Muscle of leg (tissue), 11 donors: ENCODE measurements around the gene THOC6. TPM values are rescaled to one million over a fixed set of nuclear protein-coding genes. Genes with fewer than 3 reads are reported as not detected.

Source experiments
- DNase-seq: peaks from one replicate; pipeline ENCODE4 v3.0.0; 2013
- H3K27ac ChIP-seq: one replicate; pipeline ENCODE4 v1.5.1; 2013; ENCODE audit warnings: mild to moderate bottlenecking, low read length, control low read depth
- H3K27me3 ChIP-seq: one replicate; pipeline ENCODE4 v1.6.1; 2013; ENCODE audit warnings: low read length; ENCODE audit not compliant: control insufficient read depth, insufficient read depth
- H3K36me3 ChIP-seq: one replicate; pipeline ENCODE4 v1.6.1; 2013; ENCODE audit warnings: low read length; ENCODE audit not compliant: control insufficient read depth, insufficient read depth
- H3K4me1 ChIP-seq: one replicate; pipeline ENCODE4 v1.6.1; 2013; ENCODE audit warnings: low read length; ENCODE audit not compliant: control insufficient read depth, insufficient read depth
- H3K4me3 ChIP-seq: one replicate; pipeline ENCODE4 v1.5.1; 2013; ENCODE audit warnings: low read length, control low read depth
- H3K9me3 ChIP-seq: replicated peaks from 2 replicates; pipeline ENCODE4 v1.6.1; 2013; ENCODE audit warnings: low read depth, low read length; ENCODE audit not compliant: control insufficient read depth
- WGBS: methylation state at CpG from one replicate; pipeline ENCODE4 v1.1.5; 2013; ENCODE audit warnings: missing lambda C conversion rate; ENCODE audit not compliant: insufficient coverage; 5-methylcytosine and 5-hydroxymethylcytosine counted together
- polyA plus RNA-seq, 8 donors: library from polyadenylated mRNA; unstranded; fragments of 120-200 nt; gene quantifications; one replicate each; pipeline versions ENCODE4 v1.2.1 to v1.2.3, GENCODE V29; 2013; ENCODE audit warnings: inconsistent platforms in 1 of 8, low replicate concordance in 1 of 8; ENCODE audit not compliant: insufficient read length in 8 of 8, insufficient read depth in 1 of 8
- total RNA-seq: library from RNA; stranded (reverse); fragments of 120-200 nt; gene quantifications from one replicate; pipeline ENCODE4 v1.2.4, GENCODE V29; 2013

Gene THOC6
- total and polyA plus RNA-seq, 9 donors = 15.0 to 25.5 (median 21.7) TPM

DNA sequence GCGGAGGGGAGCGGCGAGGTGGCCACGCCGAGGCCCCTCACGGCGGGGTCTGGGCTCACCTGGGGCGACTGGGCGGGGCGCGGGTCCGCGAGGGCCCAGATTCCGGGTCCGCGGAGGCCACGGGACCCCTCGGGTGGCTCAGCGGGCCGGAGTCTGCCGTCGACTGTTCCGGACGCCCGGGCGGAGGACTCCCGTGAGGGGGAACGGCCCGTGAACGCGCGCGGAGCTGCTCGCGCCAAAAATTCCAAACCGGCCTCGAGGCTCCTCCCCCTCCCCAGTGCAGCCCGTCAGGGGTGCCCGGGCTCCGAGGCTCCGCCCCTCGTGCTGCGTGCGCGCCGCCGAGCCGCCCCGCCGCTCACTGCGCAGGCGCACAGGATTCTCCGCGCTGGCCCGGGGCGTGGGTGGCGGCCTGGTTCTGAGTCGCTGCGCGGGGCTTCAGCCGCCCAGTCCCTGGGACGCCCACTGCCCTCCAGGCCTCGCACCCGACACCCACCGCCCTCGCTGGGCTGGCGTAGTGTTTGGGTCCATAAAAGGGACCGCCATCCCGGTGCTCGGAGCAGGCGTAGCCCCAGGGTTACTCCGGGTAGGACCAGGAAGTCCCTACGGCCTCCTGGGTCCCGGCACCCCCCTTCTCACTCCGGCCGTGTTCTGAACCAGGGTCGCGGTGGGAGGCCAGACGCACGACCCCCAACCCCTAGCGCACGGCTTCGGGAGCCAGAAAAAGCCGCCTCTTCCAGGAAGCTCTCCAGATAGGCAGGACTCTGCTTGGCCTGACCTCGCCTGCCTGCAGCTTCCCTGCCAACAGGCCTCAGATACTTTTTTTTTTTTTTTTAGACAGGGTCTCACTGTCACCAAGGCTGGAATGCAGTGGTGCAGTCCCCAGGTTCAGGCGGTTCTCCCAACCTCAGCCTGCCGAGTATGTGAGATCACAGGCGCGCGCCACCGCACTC is 43.3 kb upstream of the THOC6 start, which contains the start of gene PKMYT1:
TSS of gene PKMYT1 (minus strand) at position 220 of the 950 bp plus-strand sequence. CDS start 789 bp downstream, outside the sequence.
- Histone ChIP-seq H3K27me3 (peaks cover 3% of the 10 kb centered on the region), H3K27ac (peak within 1 kb of the TSS; percentile 60), H3K9me3 (no peaks in the 10 kb centered on the region), H3K4me1 (peaks cover 37% of the 10 kb centered on the region), H3K36me3 (peaks cover 7% of the 10 kb centered on the region), H3K4me3 (peak within 1 kb of the TSS; percentile 74)
- WGBS = 5% methylated on average over 91 of the region's 91 CpGs
- peak; percentile 96 for DNase-seq

DNA sequence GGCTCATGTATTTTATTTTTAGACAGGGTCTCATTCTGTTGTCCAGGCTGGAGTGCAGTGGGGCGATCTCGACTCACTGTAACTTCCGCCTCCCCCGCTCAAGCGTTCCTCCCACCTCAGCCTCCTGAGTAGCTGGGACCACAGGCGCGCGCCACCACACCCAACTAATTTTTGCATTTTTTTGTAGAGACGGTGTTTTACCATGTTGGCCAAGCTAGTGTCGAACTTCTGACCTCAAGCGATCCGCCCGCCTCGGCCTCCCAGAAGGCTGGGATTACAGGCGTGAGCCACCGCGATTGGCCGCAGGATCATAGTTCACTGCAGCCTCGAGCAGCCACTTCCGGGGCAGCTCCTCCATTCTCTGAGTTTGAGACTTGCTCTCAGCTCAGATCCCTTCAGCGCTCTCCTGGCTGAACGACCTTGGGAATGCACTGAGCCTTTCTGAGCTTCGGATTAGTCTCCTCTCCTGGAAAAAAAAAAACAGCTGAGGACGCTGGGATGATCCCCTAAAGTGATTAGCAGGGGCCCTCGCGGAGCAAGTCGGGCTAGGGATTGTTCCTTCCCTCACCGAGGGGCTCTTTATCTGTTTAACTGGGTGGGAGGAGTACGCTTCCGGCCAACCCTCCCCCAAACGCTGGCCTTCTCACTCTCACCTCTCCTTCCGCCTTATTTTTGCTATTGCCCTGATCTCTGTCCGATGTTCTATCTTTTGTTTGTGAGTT is 42.5 kb upstream of the THOC6 start:
- no peak for DNase-seq
- peaks cover 46% of the 10 kb centered on the region for H3K4me1 ChIP-seq
- WGBS = 26% methylated on average over 19 of the region's 33 CpGs
- no peaks in the 10 kb centered on the region for H3K36me3 ChIP-seq
- peaks cover 3% of the 10 kb centered on the region for H3K27me3 ChIP-seq
- H3K9me3 ChIP-seq = no peaks in the 10 kb centered on the region
- H3K27ac ChIP-seq = no peak overlapping the region
- no peak overlapping the region for H3K4me3 ChIP-seq

DNA sequence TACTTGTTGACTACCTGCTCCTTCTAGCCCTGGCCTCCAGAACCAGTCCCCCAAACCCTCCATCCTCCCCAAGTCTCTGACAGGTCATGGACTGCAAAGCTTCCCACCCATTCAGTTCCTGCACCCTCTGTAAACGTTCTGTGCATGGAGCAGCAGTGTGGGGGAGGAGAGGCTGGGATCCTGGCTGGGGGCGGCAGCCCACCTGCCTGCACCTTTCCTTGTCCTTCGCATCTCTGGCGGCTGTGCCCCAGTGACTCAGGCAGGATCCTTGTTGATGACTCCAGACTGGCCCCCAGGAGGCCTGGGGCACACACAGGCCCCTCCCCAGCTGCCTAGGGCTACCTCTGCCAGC is 42.0 kb upstream of the THOC6 start:
- peaks cover 51% of the 10 kb centered on the region for H3K4me1 ChIP-seq
- H3K27ac ChIP-seq = no peak overlapping the region
- H3K36me3 ChIP-seq = no peaks in the 10 kb centered on the region
- no peaks in the 10 kb centered on the region for H3K9me3 ChIP-seq
- H3K27me3 ChIP-seq = peaks cover 3% of the 10 kb centered on the region
- WGBS = 54% methylated on average over 3 of the region's 4 CpGs
- no peak for DNase-seq
- H3K4me3 ChIP-seq = no peak overlapping the region

DNA sequence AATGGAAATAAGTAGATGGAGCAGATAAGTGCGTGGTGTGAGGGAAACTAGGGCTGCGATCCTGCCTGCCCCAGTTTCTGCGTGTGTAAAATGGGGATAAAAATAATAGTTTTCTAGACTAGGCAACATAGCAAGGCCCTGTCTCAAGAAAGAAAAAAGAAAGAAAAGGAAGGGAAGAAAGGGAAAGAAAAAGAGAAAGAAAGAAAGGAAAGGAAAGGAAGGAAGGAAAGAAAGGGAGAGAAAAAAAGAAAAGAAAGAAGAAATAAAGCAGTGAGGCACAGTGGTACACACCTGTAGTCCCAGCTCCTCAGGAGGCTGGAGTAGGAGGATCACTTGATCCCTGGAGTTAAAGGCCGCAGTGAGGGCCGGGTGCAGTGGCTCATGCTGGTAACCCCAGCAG is 41.4 kb upstream of the THOC6 start:
- no peaks in the 10 kb centered on the region for H3K9me3 ChIP-seq
- WGBS = 73% methylated on average over 5 of the region's 5 CpGs
- no peak overlapping the region for H3K4me3 ChIP-seq
- H3K27me3 ChIP-seq = peaks cover 3% of the 10 kb centered on the region
- no peaks in the 10 kb centered on the region for H3K36me3 ChIP-seq
- no peak for DNase-seq
- H3K27ac ChIP-seq = no peak overlapping the region
- H3K4me1 ChIP-seq = peaks cover 56% of the 10 kb centered on the region

DNA sequence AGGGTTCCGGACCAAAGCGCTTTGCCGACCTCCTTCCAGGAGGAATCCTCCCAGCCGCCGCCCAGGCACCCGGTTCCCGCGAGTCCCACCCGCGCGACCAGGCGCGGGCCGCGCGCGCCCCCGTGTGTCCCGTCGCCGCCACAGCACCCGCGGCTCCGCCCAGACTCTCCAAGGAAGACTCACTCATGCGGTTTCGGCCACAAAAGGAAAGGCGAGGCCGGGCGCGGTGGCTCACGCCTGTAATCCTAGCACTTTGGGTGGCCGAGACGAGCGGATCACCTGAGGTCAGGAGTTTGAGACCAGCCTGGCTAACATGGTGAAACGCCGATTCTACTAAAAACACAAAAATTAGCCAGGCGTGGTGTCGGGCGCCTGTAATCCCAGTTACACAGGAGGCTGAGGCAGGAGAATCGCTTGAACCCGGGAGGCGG is 40.1 kb upstream of the THOC6 start:
- H3K4me1 ChIP-seq = peaks cover 69% of the 10 kb centered on the region
- WGBS = 10% methylated on average over 42 of the region's 42 CpGs

DNA sequence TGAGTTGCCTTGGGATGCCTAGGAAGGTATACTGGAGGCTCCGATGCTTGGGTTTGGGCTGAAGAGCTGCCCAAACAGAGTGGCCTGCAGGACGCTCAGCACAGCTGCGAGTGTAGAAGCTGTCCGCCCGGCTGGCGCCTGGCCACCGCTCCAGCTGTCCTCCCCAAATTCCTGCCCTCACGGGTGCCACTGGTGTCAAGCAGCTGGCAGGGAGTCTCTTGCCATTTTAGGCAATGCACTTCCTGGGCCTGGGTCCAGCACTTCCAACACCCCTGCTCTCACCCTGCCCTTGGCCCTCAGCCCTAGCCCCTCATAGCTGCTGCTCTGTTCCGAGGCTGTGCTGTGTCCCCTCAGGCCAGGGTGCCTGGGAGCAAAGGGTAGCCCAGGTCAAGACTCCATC is 38.4 kb upstream of the THOC6 start:
- H3K4me1 ChIP-seq = peaks cover 70% of the 10 kb centered on the region
- H3K27me3 ChIP-seq = peaks cover 14% of the 10 kb centered on the region
- WGBS = 64% methylated on average over 9 of the region's 9 CpGs
- H3K27ac ChIP-seq = peak overlapping the region; percentile 87
- H3K36me3 ChIP-seq = no peaks in the 10 kb centered on the region
- DNase-seq = peak; percentile 91
- H3K4me3 ChIP-seq = no peak overlapping the region
- H3K9me3 ChIP-seq = no peaks in the 10 kb centered on the region

More for the DNA sequence above, 40.1 kb upstream of the THOC6 start:
- H3K4me3 ChIP-seq = peak overlapping the region; percentile 14
- peaks cover 3% of the 10 kb centered on the region for H3K27me3 ChIP-seq
- H3K9me3 ChIP-seq = no peaks in the 10 kb centered on the region
- peak; percentile 78 for DNase-seq
- no peak overlapping the region for H3K27ac ChIP-seq
- no peaks in the 10 kb centered on the region for H3K36me3 ChIP-seq

DNA sequence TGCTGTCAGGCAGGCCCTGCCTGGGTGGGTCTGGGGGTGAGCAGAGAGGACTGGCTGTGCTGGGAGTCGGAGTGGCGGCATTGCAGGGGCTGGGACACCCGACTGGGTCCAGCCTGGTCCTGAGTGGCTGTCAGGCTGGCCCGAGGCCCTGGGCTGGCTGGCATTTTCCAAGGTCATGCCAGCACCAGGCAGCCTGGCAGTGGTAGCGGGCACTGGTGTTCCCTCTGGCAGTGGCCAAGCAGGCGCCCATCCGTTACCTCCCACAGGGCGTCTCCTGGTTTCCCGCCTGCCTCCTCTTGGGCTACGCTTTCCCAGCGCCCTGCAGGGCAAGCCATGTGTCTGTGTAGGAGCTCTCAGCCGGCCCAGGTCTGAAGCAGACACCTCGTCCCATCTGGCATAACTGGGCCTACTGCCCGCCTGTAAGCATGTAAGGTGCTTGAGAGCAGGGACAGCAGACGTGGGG is 37.9 kb upstream of the THOC6 start:
- peaks cover 17% of the 10 kb centered on the region for H3K27me3 ChIP-seq
- no peaks in the 10 kb centered on the region for H3K36me3 ChIP-seq
- peaks cover 66% of the 10 kb centered on the region for H3K4me1 ChIP-seq
- no peaks in the 10 kb centered on the region for H3K9me3 ChIP-seq
- DNase-seq = no peak
- H3K27ac ChIP-seq = peak overlapping the region; percentile 87
- H3K4me3 ChIP-seq = no peak overlapping the region
- 77% methylated on average over 15 of the region's 15 CpGs for WGBS

DNA sequence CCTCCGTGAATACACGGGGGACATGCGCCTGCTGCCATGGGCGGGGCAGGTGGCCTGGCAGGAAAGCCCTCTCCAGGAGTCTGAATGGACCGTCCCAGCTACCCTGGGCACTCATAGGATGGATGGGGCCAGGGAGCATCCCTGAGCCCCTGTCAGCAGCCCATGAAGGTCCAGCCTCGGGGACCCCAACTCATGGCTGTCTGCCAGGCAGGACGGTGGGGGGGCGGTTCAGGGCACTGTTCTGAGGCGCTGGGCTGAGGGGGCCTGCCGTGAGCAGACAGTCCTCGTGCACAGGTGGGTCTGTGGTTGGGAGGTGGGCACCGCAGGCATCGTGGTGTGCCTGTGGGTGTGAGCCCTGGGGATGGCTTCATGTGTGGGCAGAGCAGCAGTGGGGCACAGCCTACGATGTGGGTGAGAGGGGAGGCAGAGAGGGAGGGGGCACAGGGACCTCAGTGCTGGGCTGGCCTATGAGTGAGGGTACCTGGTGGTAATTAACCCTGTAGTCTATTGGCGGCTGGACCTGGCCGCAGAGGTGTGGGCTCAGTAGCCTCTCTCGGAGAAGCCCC is 37.1 kb upstream of the THOC6 start:
- H3K9me3 ChIP-seq = no peaks in the 10 kb centered on the region
- DNase-seq = no peak
- H3K27me3 ChIP-seq = peaks cover 17% of the 10 kb centered on the region
- H3K4me1 ChIP-seq = peaks cover 60% of the 10 kb centered on the region
- no peak overlapping the region for H3K27ac ChIP-seq
- H3K4me3 ChIP-seq = no peak overlapping the region
- no peaks in the 10 kb centered on the region for H3K36me3 ChIP-seq
- whole genome bisulfite sequencing = 68% methylated on average over 14 of the region's 17 CpGs

DNA sequence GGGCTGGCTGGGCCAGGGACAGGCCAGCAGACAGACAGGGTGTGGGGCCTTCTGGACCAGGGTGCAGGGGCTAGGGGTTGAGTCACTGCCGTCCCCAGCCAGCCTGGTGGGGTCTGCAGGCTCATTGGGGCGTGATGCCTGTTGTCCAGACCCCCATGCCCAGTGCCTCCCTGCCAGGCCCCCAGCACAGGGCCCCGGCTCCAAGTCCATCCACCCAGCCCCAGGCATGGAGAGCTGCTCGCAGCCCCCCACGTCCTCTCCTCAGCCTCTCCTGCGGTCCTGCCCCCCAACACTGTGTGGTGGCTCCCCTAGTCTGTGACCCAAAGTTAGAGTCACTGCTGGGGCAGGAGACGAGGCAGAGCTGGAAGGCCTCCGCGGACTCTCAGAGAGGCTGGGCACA is 36.5 kb upstream of the THOC6 start:
- Histone ChIP-seq H3K27ac (peak overlapping the region; percentile 78), H3K4me3 (no peak overlapping the region), H3K9me3 (no peaks in the 10 kb centered on the region), H3K27me3 (peaks cover 17% of the 10 kb centered on the region), H3K4me1 (peaks cover 60% of the 10 kb centered on the region), H3K36me3 (no peaks in the 10 kb centered on the region)
- no peak for DNase-seq
- WGBS = 62% methylated on average over 7 of the region's 9 CpGs

DNA sequence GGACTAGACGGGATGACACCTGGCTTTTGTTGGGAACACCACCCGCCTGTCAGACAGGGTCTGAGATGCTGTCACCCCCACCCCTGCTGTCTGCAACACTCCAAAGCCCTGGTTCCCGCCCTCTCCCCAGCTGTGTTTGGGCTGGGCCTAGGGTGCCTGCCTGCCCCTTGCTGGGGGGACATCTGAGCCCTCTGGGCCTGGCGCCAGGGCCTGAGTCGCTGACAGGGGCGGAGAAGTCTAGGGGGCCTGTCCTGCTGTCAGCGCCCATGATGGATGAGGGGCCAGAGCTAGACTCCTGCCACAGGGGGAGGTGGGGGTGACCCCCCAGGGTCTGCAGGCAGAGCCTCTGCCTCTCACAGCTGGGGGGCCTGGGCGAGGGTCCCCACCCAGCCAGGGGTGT is 36.0 kb upstream of the THOC6 start:
- no peaks in the 10 kb centered on the region for H3K9me3 ChIP-seq
- peak; percentile 84 for DNase-seq
- H3K4me3 ChIP-seq = no peak overlapping the region
- WGBS = 32% methylated on average over 6 of the region's 8 CpGs
- H3K4me1 ChIP-seq = peaks cover 60% of the 10 kb centered on the region
- peak overlapping the region; percentile 78 for H3K27ac ChIP-seq
- H3K27me3 ChIP-seq = peaks cover 17% of the 10 kb centered on the region
- no peaks in the 10 kb centered on the region for H3K36me3 ChIP-seq
